Progenitor cell of endocrine pancreas (in vitro differentiated cells): ENCODE data around the gene GRM4. TPM values are rescaled to one million over a fixed set of nuclear protein-coding genes. Genes with fewer than 3 reads are reported as not detected.

Experiments
- DNase-seq: peaks from one replicate; pipeline ENCODE4 v3.0.0; 2021; ENCODE audit warnings: low spot score; ENCODE audit not compliant: unreplicated experiment
- H3K27ac Mint-ChIP-seq: 2 replicates; pipeline ENCODE4 v1.8.0; 2021; ENCODE audit warnings: mild to moderate bottlenecking, moderate library complexity, mixed read lengths
- H3K27me3 Mint-ChIP-seq: 2 replicates; pipeline ENCODE4 v1.8.0; 2021; ENCODE audit warnings: mixed read lengths
- H3K36me3 Mint-ChIP-seq: 2 replicates; pipeline ENCODE4 v1.8.0; 2022; ENCODE audit warnings: mixed read lengths; ENCODE audit not compliant: insufficient read depth
- H3K4me1 Mint-ChIP-seq: 2 replicates; pipeline ENCODE4 v1.8.0; 2021; ENCODE audit warnings: low read depth, mixed read lengths
- H3K4me3 Mint-ChIP-seq: 2 replicates; pipeline ENCODE4 v1.8.0; 2021; ENCODE audit warnings: low read depth, mild to moderate bottlenecking, moderate library complexity, mixed read lengths
- H3K9me3 Mint-ChIP-seq: 2 replicates; pipeline ENCODE4 v1.8.0; 2021; ENCODE audit warnings: low read depth, mixed read lengths
- total RNA-seq: library from RNA; stranded (reverse); gene quantifications from 2 replicates; pipeline ENCODE4 v1.2.1, GENCODE V29; 2021
- TF ChIP-seq, protein P1 (sequence below): fragments of 200-600 bp; sonication (generic); IDR thresholded peaks from one replicate; pipeline ENCODE4 v1.5.0; 2021; ENCODE audit warnings: antibody characterized with exemption, mild to moderate bottlenecking; ENCODE audit not compliant: unreplicated experiment

GRM4 gene
- total RNA-seq, 1 donor from 2014 or later: 0.38 TPM

DNA sequence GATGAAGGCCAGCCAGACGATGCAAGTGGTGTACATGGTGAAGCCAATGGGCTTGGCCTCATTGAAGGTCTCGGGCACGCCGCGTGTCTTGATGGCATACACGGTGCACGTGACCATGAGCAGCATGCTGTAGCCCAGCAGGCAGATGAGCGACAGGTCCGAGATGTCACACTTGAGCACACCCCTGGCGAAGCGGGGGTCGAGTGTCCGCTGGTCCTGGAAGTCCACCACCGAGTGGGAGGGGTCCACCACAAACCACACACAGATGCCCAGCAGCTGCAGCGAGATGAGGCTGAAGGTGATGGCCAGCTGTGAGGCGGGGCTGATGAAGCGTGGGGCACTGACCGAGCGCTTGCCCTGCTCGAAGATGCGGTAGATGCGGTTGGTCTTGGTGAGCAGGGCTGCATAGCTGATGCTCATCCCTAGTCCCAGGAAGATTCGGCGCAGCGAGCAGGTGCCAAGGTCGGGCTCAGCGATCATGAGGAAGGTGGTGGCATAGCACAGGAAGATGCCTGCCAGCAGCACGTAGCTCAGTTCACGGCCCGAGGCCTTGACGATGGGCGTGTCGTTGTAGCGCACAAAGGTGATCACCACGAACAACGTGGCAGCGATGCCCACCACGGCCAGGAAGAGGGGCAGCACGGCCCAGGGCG lies 110.1 kb downstream of the GRM4 start:
- no peak for DNase-seq
- no peaks in the 10 kb centered on the region for H3K9me3 Mint-ChIP-seq
- H3K27ac Mint-ChIP-seq: no peak overlapping the region
- H3K36me3 Mint-ChIP-seq: no peaks in the 10 kb centered on the region
- TF ChIP-seq, protein P1, sequence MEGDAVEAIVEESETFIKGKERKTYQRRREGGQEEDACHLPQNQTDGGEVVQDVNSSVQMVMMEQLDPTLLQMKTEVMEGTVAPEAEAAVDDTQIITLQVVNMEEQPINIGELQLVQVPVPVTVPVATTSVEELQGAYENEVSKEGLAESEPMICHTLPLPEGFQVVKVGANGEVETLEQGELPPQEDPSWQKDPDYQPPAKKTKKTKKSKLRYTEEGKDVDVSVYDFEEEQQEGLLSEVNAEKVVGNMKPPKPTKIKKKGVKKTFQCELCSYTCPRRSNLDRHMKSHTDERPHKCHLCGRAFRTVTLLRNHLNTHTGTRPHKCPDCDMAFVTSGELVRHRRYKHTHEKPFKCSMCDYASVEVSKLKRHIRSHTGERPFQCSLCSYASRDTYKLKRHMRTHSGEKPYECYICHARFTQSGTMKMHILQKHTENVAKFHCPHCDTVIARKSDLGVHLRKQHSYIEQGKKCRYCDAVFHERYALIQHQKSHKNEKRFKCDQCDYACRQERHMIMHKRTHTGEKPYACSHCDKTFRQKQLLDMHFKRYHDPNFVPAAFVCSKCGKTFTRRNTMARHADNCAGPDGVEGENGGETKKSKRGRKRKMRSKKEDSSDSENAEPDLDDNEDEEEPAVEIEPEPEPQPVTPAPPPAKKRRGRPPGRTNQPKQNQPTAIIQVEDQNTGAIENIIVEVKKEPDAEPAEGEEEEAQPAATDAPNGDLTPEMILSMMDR: no peak
- peaks cover 49% of the 10 kb centered on the region for H3K27me3 Mint-ChIP-seq
- H3K4me3 Mint-ChIP-seq: no peak overlapping the region
- no peaks in the 10 kb centered on the region for H3K4me1 Mint-ChIP-seq

- no peak overlapping the region for H3K27ac Mint-ChIP-seq
- H3K4me1 Mint-ChIP-seq: no peaks in the 10 kb centered on the region
- DNase-seq: no peak
- TF ChIP-seq, protein P1: no peak
- no peaks in the 10 kb centered on the region for H3K36me3 Mint-ChIP-seq
- peaks cover 49% of the 10 kb centered on the region for H3K27me3 Mint-ChIP-seq
- H3K4me3 Mint-ChIP-seq: no peak overlapping the region
- no peaks in the 10 kb centered on the region for H3K9me3 Mint-ChIP-seq
Measured at GRCh38 chr6:34035161-34035560, 110.7 kb downstream of the GRM4 start.

GRCh38 chr6:34032856-34033255 lies 113.0 kb downstream of the GRM4 start:
- H3K9me3 Mint-ChIP-seq: no peaks in the 10 kb centered on the region
- no peaks in the 10 kb centered on the region for H3K36me3 Mint-ChIP-seq
- H3K4me1 Mint-ChIP-seq: no peaks in the 10 kb centered on the region
- no peak overlapping the region for H3K27ac Mint-ChIP-seq
- no peak overlapping the region for H3K4me3 Mint-ChIP-seq
- TF ChIP-seq, protein P1: no peak
- no peak for DNase-seq
- peaks cover 54% of the 10 kb centered on the region for H3K27me3 Mint-ChIP-seq

- Mint-ChIP-seq H3K27ac (no peak overlapping the region), H3K9me3 (no peaks in the 10 kb centered on the region), H3K4me3 (no peak overlapping the region), H3K36me3 (no peaks in the 10 kb centered on the region), H3K27me3 (peaks cover 45% of the 10 kb centered on the region), H3K4me1 (peaks cover 3% of the 10 kb centered on the region)
- no peak for DNase-seq
- TF ChIP-seq, protein P1: no peak
Measured at GRCh38 chr6:34031625-34032383, 114.1 kb downstream of the GRM4 start.

- H3K27ac Mint-ChIP-seq: no peak overlapping the region
- H3K36me3 Mint-ChIP-seq: no peaks in the 10 kb centered on the region
- H3K9me3 Mint-ChIP-seq: no peaks in the 10 kb centered on the region
- peaks cover 41% of the 10 kb centered on the region for H3K27me3 Mint-ChIP-seq
- no peak overlapping the region for H3K4me3 Mint-ChIP-seq
- no peak for DNase-seq
- TF ChIP-seq, protein P1: no peak
- H3K4me1 Mint-ChIP-seq: peaks cover 7% of the 10 kb centered on the region
Measured at GRCh38 chr6:34030831-34031624, 114.9 kb downstream of the GRM4 start.
